Lower lobe of right lung (tissue), 2 donors: Measurements from ENCODE around the gene MCAT. TPM values are rescaled to one million over a fixed set of nuclear protein-coding genes. Genes with fewer than 3 reads are reported as not detected.
"Not testable (repeated sequence)": the region's sequence is repeated elsewhere in the genome, so short reads cannot be mapped to it uniquely, and the experiment has no call there.

ENCODE experiments used
- ATAC-seq, 2 donors: fragments of 200-7000 bp; cut with Tn5 transposase; one replicate each; pipeline ENCODE4 v1.9.1; 2020 to 2022; ENCODE audit warnings: mild to moderate bottlenecking in 2 of 2, moderate library complexity in 2 of 2
- DNase-seq: peaks from one replicate; pipeline ENCODE4 v3.0.0-alpha.2; 2020
- H3K27ac ChIP-seq: fragments of 200-600 bp; one replicate; pipeline ENCODE4 v1.8.0; 2022
- H3K27me3 ChIP-seq: fragments of 200-600 bp; one replicate; pipeline ENCODE4 v1.8.0; 2022; ENCODE audit warnings: low read depth
- H3K36me3 ChIP-seq: fragments of 200-600 bp; one replicate; pipeline ENCODE4 v1.8.0; 2022; ENCODE audit warnings: mild to moderate bottlenecking
- H3K4me1 ChIP-seq: fragments of 200-600 bp; one replicate; pipeline ENCODE4 v1.8.0; 2022
- H3K4me3 ChIP-seq: fragments of 200-600 bp; one replicate; pipeline ENCODE4 v1.8.0; 2022; ENCODE audit warnings: mild to moderate bottlenecking
- H3K9me3 ChIP-seq: fragments of 200-600 bp; one replicate; pipeline ENCODE4 v1.8.0; 2022
- intact Hi-C: fragments of 100-400 bp; cut with DNase I; formaldehyde crosslinking; loops from one replicate; pipeline ENCODE4 v1.11.0; 2022
- total RNA-seq: library from RNA; stranded (reverse); fragmentation: NEBNext Ultra II Directional; extraction: Animal tissue kit (Norgen Biotek cat#: 25700); gene quantifications from one replicate; pipeline ENCODE4 v1.2.1, GENCODE V29; 2021
- TF ChIP-seq, protein P1 (sequence below): fragments of 200-600 bp; IDR thresholded peaks from one replicate; pipeline ENCODE4 v1.8.0; 2022; ENCODE audit warnings: antibody characterized with exemption, mild to moderate bottlenecking
- donor health status: DM: no; HTN: yes; CAD: no; lungs with severe emphysema.

Gene MCAT
- total RNA-seq, 1 donor from 2014 or later = 11.7 TPM

DNA sequence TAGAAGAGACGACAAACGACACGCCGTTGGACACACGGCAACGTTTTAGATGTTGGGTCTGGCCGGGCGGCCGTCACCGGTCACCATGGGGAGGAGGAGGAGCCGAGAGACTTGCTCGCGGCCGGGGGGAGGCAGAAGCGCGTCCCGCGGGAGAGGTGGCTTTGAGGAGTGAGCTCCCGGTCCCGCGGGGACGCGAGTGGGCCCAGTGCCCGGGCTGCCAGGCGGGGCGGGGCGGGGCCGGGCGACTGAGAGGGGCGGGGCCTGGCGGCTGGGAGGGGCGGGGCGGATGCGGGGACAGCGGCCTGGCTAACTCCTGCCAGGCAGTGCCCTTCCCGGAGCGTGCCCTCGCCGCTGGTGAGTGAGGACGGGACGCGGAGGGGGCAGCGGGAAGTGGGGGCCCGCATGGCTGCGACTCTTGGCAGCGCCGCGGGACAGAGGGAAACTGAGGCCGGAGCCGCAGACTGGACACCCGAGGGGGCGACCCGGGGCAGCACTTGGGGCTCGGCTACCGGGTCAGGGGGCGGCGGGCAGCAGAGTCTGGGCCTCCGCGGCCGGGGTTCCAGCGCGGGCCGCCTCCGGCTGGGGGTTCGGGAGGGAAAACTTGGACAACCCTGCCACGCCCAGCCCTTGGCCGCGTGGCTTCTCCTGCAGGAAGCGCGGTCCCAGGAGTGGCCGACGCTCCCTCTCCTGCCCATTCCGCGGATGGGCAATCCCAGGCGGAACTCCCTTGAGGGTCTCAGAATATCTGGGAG lies 8.2 kb upstream of the MCAT start, which contains the start of gene TSPO:
TSS of gene TSPO (plus strand) at position 309 of the 752 bp plus-strand sequence. CDS start 7,680 bp downstream, outside the sequence.
- peak within 1 kb of the TSS; percentile 97 for H3K4me3 ChIP-seq
- no peaks in the 10 kb centered on the region for H3K9me3 ChIP-seq
- H3K27ac ChIP-seq = peak within 1 kb of the TSS; percentile 92
- TF ChIP-seq, protein P1, sequence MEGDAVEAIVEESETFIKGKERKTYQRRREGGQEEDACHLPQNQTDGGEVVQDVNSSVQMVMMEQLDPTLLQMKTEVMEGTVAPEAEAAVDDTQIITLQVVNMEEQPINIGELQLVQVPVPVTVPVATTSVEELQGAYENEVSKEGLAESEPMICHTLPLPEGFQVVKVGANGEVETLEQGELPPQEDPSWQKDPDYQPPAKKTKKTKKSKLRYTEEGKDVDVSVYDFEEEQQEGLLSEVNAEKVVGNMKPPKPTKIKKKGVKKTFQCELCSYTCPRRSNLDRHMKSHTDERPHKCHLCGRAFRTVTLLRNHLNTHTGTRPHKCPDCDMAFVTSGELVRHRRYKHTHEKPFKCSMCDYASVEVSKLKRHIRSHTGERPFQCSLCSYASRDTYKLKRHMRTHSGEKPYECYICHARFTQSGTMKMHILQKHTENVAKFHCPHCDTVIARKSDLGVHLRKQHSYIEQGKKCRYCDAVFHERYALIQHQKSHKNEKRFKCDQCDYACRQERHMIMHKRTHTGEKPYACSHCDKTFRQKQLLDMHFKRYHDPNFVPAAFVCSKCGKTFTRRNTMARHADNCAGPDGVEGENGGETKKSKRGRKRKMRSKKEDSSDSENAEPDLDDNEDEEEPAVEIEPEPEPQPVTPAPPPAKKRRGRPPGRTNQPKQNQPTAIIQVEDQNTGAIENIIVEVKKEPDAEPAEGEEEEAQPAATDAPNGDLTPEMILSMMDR = no peak
- ATAC-seq (peak; percentile 91 to 92), DNase-seq (peak; percentile 88)
- peaks cover 47% of the 10 kb centered on the region for H3K4me1 ChIP-seq
- H3K27me3 ChIP-seq = no peaks in the 10 kb centered on the region
- intact Hi-C loops = no loop called here
- no peaks in the 10 kb centered on the region for H3K36me3 ChIP-seq

DNA sequence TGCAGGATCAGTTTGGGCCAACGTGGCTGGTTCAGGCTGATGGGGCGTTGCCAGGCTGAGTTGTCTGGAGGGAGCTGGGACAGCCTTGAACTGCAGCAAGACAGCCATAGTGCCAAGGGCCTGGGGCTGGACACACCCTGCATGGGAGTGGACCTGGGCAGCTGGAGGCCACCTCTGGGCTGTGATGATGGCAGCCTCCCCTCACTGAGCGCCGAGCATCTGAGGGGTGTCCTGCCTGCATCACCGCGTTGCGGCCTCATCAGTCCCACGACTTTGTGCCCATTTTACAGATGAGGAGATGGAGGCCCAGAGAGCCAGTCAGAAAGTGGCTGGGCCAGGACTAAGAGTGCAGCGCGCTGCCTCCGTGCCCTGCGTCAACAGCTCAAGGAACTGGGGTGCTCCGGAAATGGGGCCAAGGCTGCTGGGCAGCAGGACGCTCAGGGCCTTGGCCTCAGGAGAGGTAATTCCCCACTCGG lies 7.6 kb upstream of the MCAT start:
- ATAC-seq (no peak), DNase-seq (no peak)
- Histone ChIP-seq H3K36me3 (no peaks in the 10 kb centered on the region), H3K4me3 (peak overlapping the region; percentile 97), H3K27me3 (no peaks in the 10 kb centered on the region), H3K27ac (peak overlapping the region; percentile 92), H3K9me3 (no peaks in the 10 kb centered on the region), H3K4me1 (peaks cover 44% of the 10 kb centered on the region)
- intact Hi-C loops = no loop called here
- TF ChIP-seq, protein P1 = no peak

GRCh38 chr22:43148581-43148980 lies 5.4 kb upstream of the MCAT start:
- Histone ChIP-seq H3K4me1 (peaks cover 32% of the 10 kb centered on the region), H3K27me3 (no peaks in the 10 kb centered on the region), H3K9me3 (no peaks in the 10 kb centered on the region), H3K4me3 (no peak overlapping the region), H3K36me3 (no peaks in the 10 kb centered on the region), H3K27ac (no peak overlapping the region)
- intact Hi-C loops = no loop called here
- no peak for ATAC-seq
- TF ChIP-seq, protein P1 = no peak
- no peak for DNase-seq

DNA sequence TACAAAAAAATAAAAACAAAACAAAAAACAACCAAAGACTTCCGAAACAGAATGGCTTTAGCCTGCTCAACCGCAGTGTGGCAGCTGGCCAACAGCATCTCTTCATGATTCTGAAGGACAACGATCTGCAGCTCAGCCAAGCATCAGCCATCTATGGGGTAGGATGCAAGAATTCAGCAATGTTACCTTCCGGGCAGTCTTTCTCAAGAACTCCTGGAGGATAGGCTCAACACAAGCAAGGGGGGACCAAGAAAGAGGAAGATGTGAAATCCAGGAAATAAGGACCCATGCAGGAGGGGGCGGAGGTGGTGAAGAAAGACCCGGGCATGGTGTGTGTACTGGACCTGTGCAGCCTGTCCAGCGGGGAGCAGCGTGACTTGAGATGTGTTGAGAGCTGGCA lies 4.6 kb upstream of the MCAT start:
- Histone ChIP-seq H3K4me1 (peaks cover 33% of the 10 kb centered on the region), H3K36me3 (no peaks in the 10 kb centered on the region), H3K4me3 (no peak overlapping the region), H3K27me3 (no peaks in the 10 kb centered on the region), H3K27ac (no peak overlapping the region), H3K9me3 (no peaks in the 10 kb centered on the region)
- TF ChIP-seq, protein P1 = no peak
- peak; percentile 74 for DNase-seq
- intact Hi-C loops = no loop called here
- ATAC-seq = no peak

GRCh38 chr22:43146332-43146731 lies 3.1 kb upstream of the MCAT start:
- H3K4me3 ChIP-seq, H3K9me3 ChIP-seq, intact Hi-C loops, H3K36me3 ChIP-seq, ATAC-seq, H3K27me3 ChIP-seq: not testable (repeated sequence)
- DNase-seq = peak; percentile 81
- Histone ChIP-seq H3K27ac (peak overlapping the region; percentile 46), H3K4me1 (peaks cover 38% of the 10 kb centered on the region)

GRCh38 chr22:43145371-43145770 lies 2.2 kb upstream of the MCAT start:
- H3K27me3 ChIP-seq, DNase-seq, H3K36me3 ChIP-seq, H3K9me3 ChIP-seq, intact Hi-C loops, H3K27ac ChIP-seq, H3K4me3 ChIP-seq, ATAC-seq: not testable (repeated sequence)
- H3K4me1 ChIP-seq = peaks cover 36% of the 10 kb centered on the region
